Glutamatergic neuron (in vitro differentiated cells): ENCODE measurements around the gene TSNAX. TPM values are rescaled to one million over a fixed set of nuclear protein-coding genes. Genes with fewer than 3 reads are reported as not detected.

Experiments used
- DNase-seq: peaks from one replicate; pipeline ENCODE4 v3.0.0; 2022
- H3K27ac Mint-ChIP-seq: one replicate; pipeline ENCODE4 v1.8.0; 2020; ENCODE audit warnings: mild to moderate bottlenecking, mixed read lengths, inconsistent platforms; ENCODE audit not compliant: unreplicated experiment
- H3K27me3 Mint-ChIP-seq: one replicate; pipeline ENCODE4 v1.8.0; 2020; ENCODE audit warnings: mild to moderate bottlenecking, moderate library complexity, mixed read lengths, inconsistent platforms; ENCODE audit not compliant: unreplicated experiment
- H3K36me3 Mint-ChIP-seq: one replicate; pipeline ENCODE4 v1.8.0; 2020; ENCODE audit warnings: mild to moderate bottlenecking, mixed read lengths, inconsistent platforms; ENCODE audit not compliant: unreplicated experiment
- H3K4me1 Mint-ChIP-seq: one replicate; pipeline ENCODE4 v1.8.0; 2020; ENCODE audit warnings: mild to moderate bottlenecking, low read depth, mixed read lengths, inconsistent platforms; ENCODE audit not compliant: unreplicated experiment
- H3K4me3 Mint-ChIP-seq: one replicate; pipeline ENCODE4 v1.8.0; 2020; ENCODE audit warnings: mild to moderate bottlenecking, mixed read lengths, inconsistent platforms; ENCODE audit not compliant: unreplicated experiment
- H3K9me3 Mint-ChIP-seq: one replicate; pipeline ENCODE4 v1.8.0; 2020; ENCODE audit warnings: mild to moderate bottlenecking, moderate library complexity, mixed read lengths, inconsistent platforms; ENCODE audit not compliant: unreplicated experiment
- CTCF ChIP-seq: fragments of 200-600 bp; sonication (generic); IDR thresholded peaks from one replicate; pipeline ENCODE4 v1.5.0; 2021; ENCODE audit not compliant: partially characterized antibody, unreplicated experiment
- total RNA-seq: library from RNA; stranded (reverse); fragmentation: NEBNext Ultra II Directional; extraction: Animal tissue kit (Norgen Biotek cat#: 25700); gene quantifications from one replicate; pipeline ENCODE4 v1.2.1, GENCODE V29; 2021; ENCODE audit not compliant: unreplicated experiment

Gene TSNAX
- total RNA-seq, 1 donor from 2014 or later, result 41.1 TPM

- H3K27me3 Mint-ChIP-seq, result peaks cover 4% of the 10 kb centered on the region
Measured at GRCh38 chr1:231606712-231607111, 78.2 kb downstream of the TSNAX start.

GRCh38 chr1:231610388-231610787 is 81.9 kb downstream of the TSNAX start:
- no peak for DNase-seq
- peaks cover 4% of the 10 kb centered on the region for H3K36me3 Mint-ChIP-seq
- H3K4me1 Mint-ChIP-seq, result peaks cover 5% of the 10 kb centered on the region
- no peak for TF ChIP-seq CTCF
- no peak overlapping the region for H3K4me3 Mint-ChIP-seq
- H3K9me3 Mint-ChIP-seq, result peaks cover 5% of the 10 kb centered on the region
- H3K27ac Mint-ChIP-seq, result no peak overlapping the region
- H3K27me3 Mint-ChIP-seq, result peaks cover 6% of the 10 kb centered on the region

More at GRCh38 chr1:231606712-231607111, 78.2 kb downstream of the TSNAX start:
- H3K4me3 Mint-ChIP-seq, result no peak overlapping the region
- peaks cover 4% of the 10 kb centered on the region for H3K36me3 Mint-ChIP-seq
- peaks cover 3% of the 10 kb centered on the region for H3K9me3 Mint-ChIP-seq
- H3K27ac Mint-ChIP-seq, result no peak overlapping the region
- H3K4me1 Mint-ChIP-seq, result peaks cover 10% of the 10 kb centered on the region
- DNase-seq, result no peak
- no peak for TF ChIP-seq CTCF

- H3K27ac Mint-ChIP-seq, result no peak overlapping the region
- peaks cover 6% of the 10 kb centered on the region for H3K27me3 Mint-ChIP-seq
Measured at GRCh38 chr1:231611111-231611510, 82.6 kb downstream of the TSNAX start.

GRCh38 chr1:231611851-231612250 is 83.4 kb downstream of the TSNAX start:
- Mint-ChIP-seq H3K4me3 (no peak overlapping the region), H3K36me3 (peaks cover 4% of the 10 kb centered on the region), H3K27me3 (peaks cover 6% of the 10 kb centered on the region), H3K9me3 (peaks cover 5% of the 10 kb centered on the region), H3K4me1 (peaks cover 3% of the 10 kb centered on the region), H3K27ac (no peak overlapping the region)
- no peak for TF ChIP-seq CTCF
- DNase-seq, result no peak

More at GRCh38 chr1:231611111-231611510, 82.6 kb downstream of the TSNAX start:
- no peak for DNase-seq
- no peak for TF ChIP-seq CTCF
- H3K4me1 Mint-ChIP-seq, result peaks cover 3% of the 10 kb centered on the region
- H3K9me3 Mint-ChIP-seq, result peaks cover 5% of the 10 kb centered on the region
- no peak overlapping the region for H3K4me3 Mint-ChIP-seq
- peaks cover 4% of the 10 kb centered on the region for H3K36me3 Mint-ChIP-seq

- Mint-ChIP-seq H3K4me1 (peaks cover 3% of the 10 kb centered on the region), H3K27ac (no peak overlapping the region), H3K4me3 (no peak overlapping the region), H3K27me3 (peaks cover 6% of the 10 kb centered on the region), H3K9me3 (peaks cover 5% of the 10 kb centered on the region), H3K36me3 (peaks cover 4% of the 10 kb centered on the region)
- TF ChIP-seq CTCF, result no peak
- no peak for DNase-seq
Measured at GRCh38 chr1:231612393-231613089, 84.1 kb downstream of the TSNAX start.
